Middle frontal gyrus (tissue), 1 donor: Measurements from ENCODE around the gene CUEDC1.
A peak's percentile ranks its signal among the peaks of the same experiment; 100 is the strongest.

ENCODE experiments used
- DNase-seq: peaks from one replicate; pipeline ENCODE4 v3.0.0-alpha.2; 2015; ENCODE audit warnings: low spot score; ENCODE audit errors: extremely low spot score

The CUEDC1 gene

GRCh38 chr17:57955183-57955931 is at the start of gene CUEDC1:
TSS of gene CUEDC1 (minus strand) at chr17:57955412. CDS start at chr17:57885564, 69,848 bp downstream.
- peak; percentile 59 for DNase-seq

GRCh38 chr17:58004060-58004459 is 48.8 kb upstream of the CUEDC1 start:
- DNase-seq: no peak

GRCh38 chr17:58002973-58003372 is 47.8 kb upstream of the CUEDC1 start:
- no peak for DNase-seq

- DNase-seq: no peak
Measured at GRCh38 chr17:58002154-58002948, 47.1 kb upstream of the CUEDC1 start.

GRCh38 chr17:58001461-58002124 is 46.4 kb upstream of the CUEDC1 start:
- DNase-seq: no peak

- no peak for DNase-seq
Measured at GRCh38 chr17:57999496-58000017, 44.3 kb upstream of the CUEDC1 start.

- no peak for DNase-seq
Measured at GRCh38 chr17:57999010-57999495, 43.8 kb upstream of the CUEDC1 start.

- no peak for DNase-seq
Measured at GRCh38 chr17:57997085-57997809, 42.0 kb upstream of the CUEDC1 start.

- no peak for DNase-seq
Measured at GRCh38 chr17:57995076-57995956, 40.1 kb upstream of the CUEDC1 start.

- no peak for DNase-seq
Measured at GRCh38 chr17:57994436-57994835, 39.2 kb upstream of the CUEDC1 start.

GRCh38 chr17:57993471-57994365 is 38.5 kb upstream of the CUEDC1 start:
- no peak for DNase-seq

GRCh38 chr17:57991537-57991936 is 36.3 kb upstream of the CUEDC1 start:
- no peak for DNase-seq

GRCh38 chr17:57990037-57990436 is 34.8 kb upstream of the CUEDC1 start:
- no peak for DNase-seq

- no peak for DNase-seq
Measured at GRCh38 chr17:57988301-57989250, 33.4 kb upstream of the CUEDC1 start.

- no peak for DNase-seq
Measured at GRCh38 chr17:57987581-57988300, 32.5 kb upstream of the CUEDC1 start, which contains the start of gene VEZF1. TSS of gene VEZF1 (minus strand) at chr17:57988254. CDS start at chr17:57988111, 143 bp downstream.

GRCh38 chr17:57986841-57987580 is 31.8 kb upstream of the CUEDC1 start:
- DNase-seq: no peak

- DNase-seq: no peak
Measured at GRCh38 chr17:57985675-57985974, 30.4 kb upstream of the CUEDC1 start.
